Common myeloid progenitor, CD34-positive (primary cell): Measurements from ENCODE around the gene FHDC1.
A peak's percentile ranks its signal among the peaks of the same experiment; 100 is the strongest.

Experiments
- CTCF ChIA-PET: fragments of 350-600 bp; sonication (Branson Sonifier 250); formaldehyde crosslinking; loops from one replicate; lab custom pipeline; 2021; ENCODE audit warnings: antibody characterized with exemption; lab: Charles Lee
- POLR2A ChIA-PET: fragments of 350-600 bp; sonication (Branson Sonifier 250); formaldehyde crosslinking; loops from one replicate; lab custom pipeline; 2021; ENCODE audit warnings: antibody characterized with exemption; lab: Charles Lee
- DNase-seq, 3 donors: peaks; one replicate each; pipeline versions ENCODE4 v3.0.0 to v3.0.0-alpha.2; 2013
- H3K27ac ChIP-seq, 2 experiments: 1 replicate in 1 of 2; 2 replicates in 1 of 2; pipeline ENCODE4 v1.7.0; 2013; ENCODE audit warnings: inconsistent platforms in 2 of 2, low read length in 2 of 2, mild to moderate bottlenecking in 2 of 2, low read depth in 1 of 2, moderate library complexity in 1 of 2; ENCODE audit not compliant: severe bottlenecking in 2 of 2, insufficient read depth in 1 of 2, poor library complexity in 1 of 2
- H3K27me3 ChIP-seq, 5 experiments: replicated peaks in 2 of 5; 1 replicate in 3 of 5; 2 replicates in 2 of 5; pipeline versions ENCODE4 v1.6.1 to v1.7.0; 2013; ENCODE audit warnings: low read length in 4 of 5, mild to moderate bottlenecking in 2 of 5, moderate library complexity in 2 of 5, inconsistent platforms in 1 of 5; ENCODE audit not compliant: insufficient read depth in 5 of 5, control insufficient read depth in 4 of 5
- H3K36me3 ChIP-seq, 4 experiments: 1 replicate in 2 of 4; 2 replicates in 2 of 4; pipeline versions ENCODE4 v1.6.1 to v1.7.0; 2013; ENCODE audit warnings: low read length in 3 of 4, control low read depth in 1 of 4, mild to moderate bottlenecking in 1 of 4; ENCODE audit not compliant: control insufficient read depth in 4 of 4, insufficient read depth in 4 of 4
- H3K4me1 ChIP-seq, 4 experiments: 1 replicate in 3 of 4; 2 replicates in 1 of 4; pipeline versions ENCODE4 v1.6.1 to v1.7.1; 2013; ENCODE audit warnings: low read length in 3 of 4, mild to moderate bottlenecking in 3 of 4, control low read depth in 1 of 4, inconsistent platforms in 1 of 4, moderate library complexity in 1 of 4; ENCODE audit not compliant: control insufficient read depth in 4 of 4, insufficient read depth in 4 of 4; ENCODE audit errors: control extremely low read depth in 1 of 4
- H3K4me3 ChIP-seq, 7 experiments: 1 replicate in 4 of 7; 2 replicates in 3 of 7; pipeline versions ENCODE4 v1.5.1 to v1.7.0; 2013; ENCODE audit warnings: mild to moderate bottlenecking in 7 of 7, low read length in 6 of 7, moderate library complexity in 6 of 7, inconsistent platforms in 2 of 7, low read depth in 2 of 7, control low read depth in 1 of 7; ENCODE audit not compliant: insufficient read depth in 4 of 7, control insufficient read depth in 1 of 7; ENCODE audit errors: extremely low read depth in 1 of 7
- H3K9me3 ChIP-seq, 5 experiments: 1 replicate in 4 of 5; 2 replicates in 1 of 5; pipeline versions ENCODE4 v1.6.1 to v1.7.1; 2013; ENCODE audit warnings: low read length in 4 of 5, mild to moderate bottlenecking in 2 of 5, inconsistent platforms in 1 of 5, low read depth in 1 of 5, moderate library complexity in 1 of 5; ENCODE audit not compliant: control insufficient read depth in 4 of 5, insufficient read depth in 2 of 5; ENCODE audit errors: control extremely low read depth in 1 of 5
- whole genome bisulfite sequencing: methylation state at CpG from one replicate; pipeline ENCODE4 v1.1.5; 2013; ENCODE audit not compliant: insufficient coverage; 5-methylcytosine and 5-hydroxymethylcytosine counted together

The FHDC1 gene

GRCh38 chr4:153022241-153022715, 86.2 kb downstream of the FHDC1 start:
- 96% methylated on average over 11 of the region's 12 CpGs for WGBS
- H3K9me3 ChIP-seq = peaks cover 0 to 5% (median under 1%) of the 10 kb centered on the region in 5 experiments
- POLR2A ChIA-PET = no interaction called here
- no peak overlapping the region for H3K27ac ChIP-seq
- DNase-seq = no peak
- H3K4me1 ChIP-seq = no peaks in the 10 kb centered on the region
- no peaks in the 10 kb centered on the region for H3K27me3 ChIP-seq
- CTCF ChIA-PET = no interaction called here
- H3K4me3 ChIP-seq = no peak overlapping the region
- no peaks in the 10 kb centered on the region for H3K36me3 ChIP-seq

GRCh38 chr4:153023139-153023538, 87.0 kb downstream of the FHDC1 start:
- peaks cover 0 to 9% (median 4%) of the 10 kb centered on the region in 5 experiments for H3K9me3 ChIP-seq
- no peaks in the 10 kb centered on the region for H3K27me3 ChIP-seq
- H3K4me3 ChIP-seq = no peak overlapping the region
- no peak for DNase-seq
- H3K4me1 ChIP-seq = no peaks in the 10 kb centered on the region
- no peak overlapping the region for H3K27ac ChIP-seq
- 78% methylated on average over 3 of the region's 3 CpGs for WGBS
- H3K36me3 ChIP-seq = no peaks in the 10 kb centered on the region
- CTCF ChIA-PET = no interaction called here
- POLR2A ChIA-PET = no interaction called here

DNA sequence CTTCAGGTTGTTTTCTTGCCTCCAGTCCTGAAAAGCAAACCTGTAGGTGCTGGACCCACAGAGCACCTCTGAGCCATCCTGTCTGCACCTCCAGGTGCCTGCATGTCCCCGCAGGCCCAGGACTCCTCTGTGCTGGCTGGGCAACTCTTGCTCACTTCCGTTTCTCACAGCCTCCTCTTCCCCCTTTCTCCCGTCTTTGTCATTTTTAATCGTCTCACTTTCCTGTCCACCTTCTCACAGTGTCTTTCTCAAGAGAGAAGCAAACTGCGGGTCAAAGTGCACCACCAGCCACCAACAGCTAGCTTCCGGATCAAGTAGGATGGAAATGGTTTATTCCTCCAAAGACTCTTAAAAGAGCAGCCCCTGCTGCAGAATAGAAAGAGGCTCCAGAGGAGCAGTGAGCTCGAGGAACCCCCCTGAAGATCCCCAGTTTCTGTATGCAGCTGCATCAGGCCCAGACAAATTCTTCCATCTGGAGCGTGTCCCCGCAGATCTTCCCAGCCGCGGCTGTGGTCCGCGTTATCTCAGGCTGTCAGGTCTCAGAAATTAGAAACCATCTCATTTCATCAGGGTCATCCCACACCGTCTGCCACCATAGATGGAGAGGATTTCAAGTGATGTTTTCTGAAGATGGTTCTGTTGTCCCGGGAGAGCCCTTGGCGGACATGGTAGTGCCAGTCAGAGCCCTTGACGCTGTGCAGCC, 87.7 kb downstream of the FHDC1 start:
- Histone ChIP-seq H3K27me3 (no peaks in the 10 kb centered on the region), H3K36me3 (no peaks in the 10 kb centered on the region), H3K4me3 (no peak overlapping the region), H3K27ac (no peak overlapping the region), H3K9me3 (peaks cover 0 to 16% (median 9%) of the 10 kb centered on the region in 5 experiments), H3K4me1 (no peaks in the 10 kb centered on the region)
- ChIA-PET CTCF (no interaction called here), POLR2A (no interaction called here)
- DNase-seq = peak in 1 of 3 donors; percentile 6
- 84% methylated on average over 12 of the region's 17 CpGs for WGBS

DNA sequence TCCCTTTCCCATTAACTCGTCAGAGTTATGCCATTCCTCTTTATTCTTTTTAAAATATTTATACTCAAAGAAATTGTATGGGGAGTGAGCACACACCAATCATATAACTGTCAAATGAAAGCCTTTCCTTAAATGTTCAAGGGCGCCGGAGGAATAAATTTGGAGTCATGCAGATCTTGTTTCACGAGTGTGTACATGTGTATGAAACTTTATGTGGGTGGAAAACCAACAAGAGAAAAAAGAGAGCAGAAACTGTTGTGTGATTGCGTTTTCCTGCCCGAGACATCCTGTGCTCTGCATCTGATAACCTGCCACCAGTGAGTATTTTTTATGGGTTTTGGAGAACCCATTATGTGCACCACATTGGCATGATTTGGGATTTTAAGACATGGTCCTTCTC, 88.3 kb downstream of the FHDC1 start:
- Histone ChIP-seq H3K4me3 (no peak overlapping the region), H3K27ac (no peak overlapping the region), H3K4me1 (no peaks in the 10 kb centered on the region), H3K27me3 (no peaks in the 10 kb centered on the region), H3K36me3 (no peaks in the 10 kb centered on the region), H3K9me3 (peaks cover 0 to 21% (median 11%) of the 10 kb centered on the region in 5 experiments)
- ChIA-PET CTCF (no interaction called here), POLR2A (no interaction called here)
- no peak for DNase-seq
- 93% methylated on average over 5 of the region's 6 CpGs for WGBS

DNA sequence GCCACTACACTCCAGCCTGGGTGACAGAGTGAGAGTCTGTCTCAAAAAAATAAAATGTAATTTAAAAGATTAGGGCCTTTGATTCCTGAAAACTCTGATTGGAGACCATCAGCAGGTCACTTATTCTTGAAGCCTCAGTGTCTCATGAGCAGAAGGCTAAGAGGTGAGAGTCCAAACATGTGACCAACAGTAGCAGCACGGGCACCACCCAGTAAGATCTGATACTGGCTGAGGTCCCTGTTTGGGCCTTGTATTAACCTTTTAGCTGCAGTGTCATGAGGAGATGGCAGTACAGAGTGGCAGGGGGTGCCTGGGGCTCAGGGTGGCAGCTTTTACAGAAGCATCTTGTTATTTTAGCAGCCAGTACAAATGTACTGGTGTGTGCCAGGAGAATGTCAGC, 89.3 kb downstream of the FHDC1 start:
- ChIA-PET POLR2A (no interaction called here), CTCF (no interaction called here)
- no peak for DNase-seq
- Histone ChIP-seq H3K27ac (no peak overlapping the region), H3K4me3 (no peak overlapping the region), H3K36me3 (no peaks in the 10 kb centered on the region), H3K27me3 (no peaks in the 10 kb centered on the region), H3K9me3 (peaks cover 0 to 27% (median 15%) of the 10 kb centered on the region in 5 experiments), H3K4me1 (no peaks in the 10 kb centered on the region)
- no CpG with 5 or more reads among the region's 1 CpG for WGBS

DNA sequence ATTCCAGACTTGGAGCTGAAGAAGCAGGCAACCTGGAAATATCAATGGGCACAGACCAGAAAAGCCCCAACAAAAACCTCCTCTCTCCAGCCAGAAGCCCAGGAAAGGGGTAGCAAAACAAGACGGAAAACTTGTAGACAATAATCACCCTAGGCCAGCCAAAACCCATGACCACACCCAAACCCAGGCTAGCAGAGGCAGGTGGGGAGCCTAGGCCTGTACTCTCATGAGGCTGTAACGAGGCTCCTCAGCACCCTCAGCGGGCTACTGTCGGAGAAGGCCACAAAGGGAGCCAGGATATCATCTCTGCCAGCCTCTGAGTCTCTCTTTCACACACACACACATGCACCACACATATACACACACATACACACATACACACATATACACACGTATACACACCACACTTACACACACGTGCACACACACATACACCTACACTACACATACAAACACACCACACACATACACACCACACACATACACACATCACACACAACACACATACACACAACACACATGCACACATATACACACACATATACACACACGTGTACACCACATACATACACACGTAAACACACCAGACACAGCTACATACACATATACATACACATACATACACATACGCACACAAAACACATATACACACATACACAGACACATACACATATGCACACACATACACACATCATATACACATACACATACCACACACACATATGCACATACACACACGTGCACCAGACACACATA, 90.6 kb downstream of the FHDC1 start:
- WGBS = 95% methylated on average over 10 of the region's 10 CpGs
- ChIA-PET POLR2A (no interaction called here), CTCF (no interaction called here)
- Histone ChIP-seq H3K27me3 (no peaks in the 10 kb centered on the region), H3K9me3 (peaks cover 0 to 27% (median 17%) of the 10 kb centered on the region in 5 experiments), H3K36me3 (no peaks in the 10 kb centered on the region), H3K4me1 (no peaks in the 10 kb centered on the region), H3K4me3 (no peak overlapping the region), H3K27ac (no peak overlapping the region)
- DNase-seq = no peak

- DNase-seq = no peak
- 92% methylated on average over 2 of the region's 3 CpGs for WGBS
- Histone ChIP-seq H3K4me3 (no peak overlapping the region), H3K36me3 (no peaks in the 10 kb centered on the region), H3K9me3 (peaks cover 0 to 27% (median 17%) of the 10 kb centered on the region in 5 experiments), H3K4me1 (no peaks in the 10 kb centered on the region), H3K27me3 (no peaks in the 10 kb centered on the region), H3K27ac (no peak overlapping the region)
- CTCF ChIA-PET = interaction anchor here (1.1 kb wide), 1 partner anchor 87 kb away, joined by 3 read pairs; no protein-coding TSS in a partner anchor
- POLR2A ChIA-PET = no interaction called here
These were observed 91.7 kb downstream of the FHDC1 start for GRCh38 chr4:153027866-153028265.
